Neural cell (in vitro differentiated cells): ENCODE measurements around the gene ITGA4.

Experiments used
- POLR2AphosphoS5 ChIP-seq: IDR thresholded peaks from 2 replicates; pipeline ENCODE4 v1.6.1; 2012
- RAD21 ChIP-seq: fragments of 450-650 bp; conservative IDR thresholded peaks from 2 replicates; pipeline ENCODE4 v1.6.1; 2014; ENCODE audit warnings: antibody characterized with exemption, mild to moderate bottlenecking, moderate library complexity
- TF ChIP-seq, protein P1 (sequence below): fragments of 450-650 bp; IDR thresholded peaks from 2 replicates; pipeline ENCODE4 v1.5.1; 2014; ENCODE audit warnings: antibody characterized with exemption, mild to moderate bottlenecking, moderate library complexity; ENCODE audit not compliant: poor library complexity, severe bottlenecking
- TF ChIP-seq, protein P2 (sequence below): IDR thresholded peaks from 2 replicates; pipeline ENCODE4 v1.6.1; 2012; ENCODE audit warnings: borderline replicate concordance

- TF ChIP-seq RAD21: no peak
- TF ChIP-seq, protein P1, sequence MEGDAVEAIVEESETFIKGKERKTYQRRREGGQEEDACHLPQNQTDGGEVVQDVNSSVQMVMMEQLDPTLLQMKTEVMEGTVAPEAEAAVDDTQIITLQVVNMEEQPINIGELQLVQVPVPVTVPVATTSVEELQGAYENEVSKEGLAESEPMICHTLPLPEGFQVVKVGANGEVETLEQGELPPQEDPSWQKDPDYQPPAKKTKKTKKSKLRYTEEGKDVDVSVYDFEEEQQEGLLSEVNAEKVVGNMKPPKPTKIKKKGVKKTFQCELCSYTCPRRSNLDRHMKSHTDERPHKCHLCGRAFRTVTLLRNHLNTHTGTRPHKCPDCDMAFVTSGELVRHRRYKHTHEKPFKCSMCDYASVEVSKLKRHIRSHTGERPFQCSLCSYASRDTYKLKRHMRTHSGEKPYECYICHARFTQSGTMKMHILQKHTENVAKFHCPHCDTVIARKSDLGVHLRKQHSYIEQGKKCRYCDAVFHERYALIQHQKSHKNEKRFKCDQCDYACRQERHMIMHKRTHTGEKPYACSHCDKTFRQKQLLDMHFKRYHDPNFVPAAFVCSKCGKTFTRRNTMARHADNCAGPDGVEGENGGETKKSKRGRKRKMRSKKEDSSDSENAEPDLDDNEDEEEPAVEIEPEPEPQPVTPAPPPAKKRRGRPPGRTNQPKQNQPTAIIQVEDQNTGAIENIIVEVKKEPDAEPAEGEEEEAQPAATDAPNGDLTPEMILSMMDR: no peak
- TF ChIP-seq, protein P2, sequence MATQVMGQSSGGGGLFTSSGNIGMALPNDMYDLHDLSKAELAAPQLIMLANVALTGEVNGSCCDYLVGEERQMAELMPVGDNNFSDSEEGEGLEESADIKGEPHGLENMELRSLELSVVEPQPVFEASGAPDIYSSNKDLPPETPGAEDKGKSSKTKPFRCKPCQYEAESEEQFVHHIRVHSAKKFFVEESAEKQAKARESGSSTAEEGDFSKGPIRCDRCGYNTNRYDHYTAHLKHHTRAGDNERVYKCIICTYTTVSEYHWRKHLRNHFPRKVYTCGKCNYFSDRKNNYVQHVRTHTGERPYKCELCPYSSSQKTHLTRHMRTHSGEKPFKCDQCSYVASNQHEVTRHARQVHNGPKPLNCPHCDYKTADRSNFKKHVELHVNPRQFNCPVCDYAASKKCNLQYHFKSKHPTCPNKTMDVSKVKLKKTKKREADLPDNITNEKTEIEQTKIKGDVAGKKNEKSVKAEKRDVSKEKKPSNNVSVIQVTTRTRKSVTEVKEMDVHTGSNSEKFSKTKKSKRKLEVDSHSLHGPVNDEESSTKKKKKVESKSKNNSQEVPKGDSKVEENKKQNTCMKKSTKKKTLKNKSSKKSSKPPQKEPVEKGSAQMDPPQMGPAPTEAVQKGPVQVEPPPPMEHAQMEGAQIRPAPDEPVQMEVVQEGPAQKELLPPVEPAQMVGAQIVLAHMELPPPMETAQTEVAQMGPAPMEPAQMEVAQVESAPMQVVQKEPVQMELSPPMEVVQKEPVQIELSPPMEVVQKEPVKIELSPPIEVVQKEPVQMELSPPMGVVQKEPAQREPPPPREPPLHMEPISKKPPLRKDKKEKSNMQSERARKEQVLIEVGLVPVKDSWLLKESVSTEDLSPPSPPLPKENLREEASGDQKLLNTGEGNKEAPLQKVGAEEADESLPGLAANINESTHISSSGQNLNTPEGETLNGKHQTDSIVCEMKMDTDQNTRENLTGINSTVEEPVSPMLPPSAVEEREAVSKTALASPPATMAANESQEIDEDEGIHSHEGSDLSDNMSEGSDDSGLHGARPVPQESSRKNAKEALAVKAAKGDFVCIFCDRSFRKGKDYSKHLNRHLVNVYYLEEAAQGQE: no peak
- no peak for TF ChIP-seq POLR2AphosphoS5
Observed at GRCh38 chr2:181440919-181441318, 16.3 kb upstream of the ITGA4 start.
